NB4 (cell line): ENCODE data around the gene SPTLC3.

Experiments used
- DNase-seq: peaks from one replicate; pipeline ENCODE4 v3.0.0; 2010; ENCODE audit warnings: low read depth
- H3K4me3 ChIP-seq: one replicate; pipeline ENCODE4 v1.5.1; 2011; ENCODE audit warnings: mild to moderate bottlenecking, low read depth, low read length, moderate library complexity
- MYC ChIP-seq: IDR thresholded peaks from 2 replicates; pipeline ENCODE4 v1.6.1; 2011; ENCODE audit warnings: low read depth, low read length
- POLR2A ChIP-seq: IDR thresholded peaks from 2 replicates; pipeline ENCODE4 v1.6.1; 2011; ENCODE audit warnings: mild to moderate bottlenecking; ENCODE audit not compliant: insufficient read length; ENCODE audit errors: extremely low read depth
- TF ChIP-seq, protein P1 (sequence below): IDR thresholded peaks from one replicate; pipeline ENCODE4 v1.5.1; 2012; ENCODE audit warnings: low read depth, low read length
- TF ChIP-seq, protein P2 (sequence below): IDR thresholded peaks from 2 replicates; pipeline ENCODE4 v1.6.1; 2011; ENCODE audit warnings: low read depth, low read length

SPTLC3 gene

DNA sequence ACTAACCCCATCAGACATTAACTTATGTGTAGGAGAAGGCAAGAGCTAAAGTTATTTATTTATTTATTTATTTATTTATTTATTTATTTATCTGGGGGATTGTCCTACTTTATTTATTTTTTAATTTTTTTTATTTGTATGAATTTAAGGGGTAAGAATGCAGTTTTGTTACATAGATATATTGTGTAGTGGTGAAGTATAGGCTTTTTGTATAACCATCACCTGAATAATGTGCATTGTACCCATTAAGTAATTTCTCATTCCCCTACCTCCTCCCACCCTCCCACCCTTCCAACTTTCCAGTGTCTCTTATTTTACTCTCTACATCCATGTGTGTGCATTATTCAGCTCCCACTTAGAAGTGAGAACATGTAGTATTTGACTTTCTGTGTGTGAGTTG is 51.6 kb downstream of the SPTLC3 start:
- TF ChIP-seq, protein P1, sequence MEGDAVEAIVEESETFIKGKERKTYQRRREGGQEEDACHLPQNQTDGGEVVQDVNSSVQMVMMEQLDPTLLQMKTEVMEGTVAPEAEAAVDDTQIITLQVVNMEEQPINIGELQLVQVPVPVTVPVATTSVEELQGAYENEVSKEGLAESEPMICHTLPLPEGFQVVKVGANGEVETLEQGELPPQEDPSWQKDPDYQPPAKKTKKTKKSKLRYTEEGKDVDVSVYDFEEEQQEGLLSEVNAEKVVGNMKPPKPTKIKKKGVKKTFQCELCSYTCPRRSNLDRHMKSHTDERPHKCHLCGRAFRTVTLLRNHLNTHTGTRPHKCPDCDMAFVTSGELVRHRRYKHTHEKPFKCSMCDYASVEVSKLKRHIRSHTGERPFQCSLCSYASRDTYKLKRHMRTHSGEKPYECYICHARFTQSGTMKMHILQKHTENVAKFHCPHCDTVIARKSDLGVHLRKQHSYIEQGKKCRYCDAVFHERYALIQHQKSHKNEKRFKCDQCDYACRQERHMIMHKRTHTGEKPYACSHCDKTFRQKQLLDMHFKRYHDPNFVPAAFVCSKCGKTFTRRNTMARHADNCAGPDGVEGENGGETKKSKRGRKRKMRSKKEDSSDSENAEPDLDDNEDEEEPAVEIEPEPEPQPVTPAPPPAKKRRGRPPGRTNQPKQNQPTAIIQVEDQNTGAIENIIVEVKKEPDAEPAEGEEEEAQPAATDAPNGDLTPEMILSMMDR: no peak
- TF ChIP-seq, protein P2, sequence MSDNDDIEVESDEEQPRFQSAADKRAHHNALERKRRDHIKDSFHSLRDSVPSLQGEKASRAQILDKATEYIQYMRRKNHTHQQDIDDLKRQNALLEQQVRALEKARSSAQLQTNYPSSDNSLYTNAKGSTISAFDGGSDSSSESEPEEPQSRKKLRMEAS: no peak
- TF ChIP-seq MYC (no peak), POLR2A (no peak)
- no peak for DNase-seq
- H3K4me3 ChIP-seq: no peak overlapping the region

DNA sequence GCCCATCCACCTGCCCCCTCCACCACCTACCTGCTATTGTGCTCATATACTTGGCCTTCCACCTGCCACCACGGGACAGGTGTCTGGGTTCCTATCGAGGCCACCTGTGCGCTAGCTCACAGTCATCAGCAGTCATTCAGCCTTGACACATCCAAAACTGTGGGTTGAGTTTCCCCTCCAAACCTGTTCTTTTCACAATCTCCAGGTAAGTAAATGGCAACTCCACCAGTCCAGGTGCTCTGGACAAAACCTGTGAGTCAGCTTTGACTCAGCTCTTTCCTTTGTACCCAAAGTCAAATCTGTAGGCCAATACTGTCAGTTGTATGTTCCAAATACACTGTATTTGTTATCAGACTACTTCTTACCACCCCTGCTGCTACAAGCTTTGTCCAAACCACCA is 52.6 kb downstream of the SPTLC3 start:
- H3K4me3 ChIP-seq: no peak overlapping the region
- DNase-seq: no peak
- TF ChIP-seq, protein P2: no peak
- TF ChIP-seq, protein P1: no peak
- no peak for TF ChIP-seq MYC
- TF ChIP-seq POLR2A: no peak

DNA sequence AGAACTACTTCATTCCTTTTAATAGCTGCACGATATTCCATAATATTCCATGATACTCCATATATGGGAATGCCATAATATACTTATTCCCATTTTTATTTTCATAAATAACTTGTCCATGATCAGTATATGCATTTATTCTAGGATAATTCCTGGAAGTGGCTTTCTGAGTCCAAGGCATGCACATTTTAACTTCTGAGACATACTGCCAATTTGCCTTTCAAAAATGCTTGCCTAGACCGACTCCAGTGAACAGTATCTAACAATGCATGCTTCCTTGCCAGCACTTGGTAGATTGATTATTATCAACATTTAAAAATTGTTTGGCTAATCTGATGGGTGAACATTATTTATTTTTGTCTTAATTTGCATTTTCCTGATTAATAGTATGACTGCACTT is 54.0 kb downstream of the SPTLC3 start:
- no peak for DNase-seq
- TF ChIP-seq, protein P1: no peak
- TF ChIP-seq, protein P2: no peak
- no peak overlapping the region for H3K4me3 ChIP-seq

DNA sequence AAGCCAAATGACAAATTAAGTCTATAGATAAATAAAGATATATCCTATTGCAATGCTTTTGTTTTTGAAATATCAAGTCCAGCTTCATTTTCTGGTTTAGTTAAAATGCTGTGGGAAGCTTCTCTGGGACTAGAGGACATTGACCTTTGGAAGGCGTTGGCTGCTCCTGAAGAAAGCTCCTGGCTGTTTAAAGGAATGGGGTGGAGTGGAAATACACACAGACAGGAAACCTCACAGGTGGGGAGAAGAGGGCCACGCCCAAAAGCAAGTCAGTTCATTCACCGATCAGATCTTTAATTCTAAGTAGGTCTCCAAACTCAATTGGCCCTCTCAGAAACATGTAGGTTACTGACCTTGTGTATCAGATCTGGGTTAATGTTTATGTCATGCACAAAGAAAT is 59.6 kb downstream of the SPTLC3 start:
- no peak for TF ChIP-seq POLR2A
- TF ChIP-seq, protein P1: no peak
- no peak for TF ChIP-seq MYC
- DNase-seq: no peak
- no peak overlapping the region for H3K4me3 ChIP-seq

DNA sequence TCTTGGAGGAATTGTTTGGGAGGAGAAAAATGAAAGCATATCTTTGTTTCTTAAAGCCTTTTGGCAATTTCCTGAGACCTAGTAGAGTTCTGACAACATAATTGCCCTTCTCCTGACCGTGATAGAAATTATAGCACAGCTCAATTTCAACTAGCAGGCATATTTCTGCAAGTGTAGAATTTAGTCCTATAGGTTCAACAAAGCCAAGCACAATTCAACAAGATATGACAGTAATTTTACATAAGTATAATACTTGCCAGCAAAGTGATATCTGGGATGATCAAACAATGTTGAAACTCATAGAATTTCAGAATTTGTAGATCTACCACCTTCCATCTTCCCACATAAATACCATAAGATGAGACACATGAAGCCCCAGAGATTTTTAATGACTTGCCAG is 73.1 kb downstream of the SPTLC3 start:
- H3K4me3 ChIP-seq: no peak overlapping the region
- DNase-seq: no peak
- TF ChIP-seq, protein P2: no peak
- TF ChIP-seq POLR2A (no peak), MYC (no peak)
- TF ChIP-seq, protein P1: no peak

DNA sequence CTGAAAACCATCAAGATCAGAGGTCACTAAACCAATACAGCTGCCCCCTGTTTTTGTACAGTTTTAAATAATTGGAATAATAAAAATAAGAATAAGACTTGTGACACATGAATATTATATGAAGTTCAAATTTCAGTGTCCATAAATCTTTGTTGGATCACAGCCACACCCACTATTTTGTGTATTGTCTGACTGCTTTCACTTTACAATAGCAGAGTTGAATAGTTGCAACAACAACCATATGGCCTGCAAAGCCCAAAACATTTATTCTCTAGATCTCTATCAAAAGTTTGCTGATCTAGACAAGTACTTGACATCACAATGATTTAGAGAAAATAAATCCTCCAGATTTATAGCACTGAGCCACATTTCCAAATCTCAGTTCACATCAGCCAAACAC is 73.6 kb downstream of the SPTLC3 start:
- no peak for DNase-seq
- TF ChIP-seq, protein P1: no peak
- TF ChIP-seq MYC: no peak
- no peak for TF ChIP-seq POLR2A
- TF ChIP-seq, protein P2: no peak
- no peak overlapping the region for H3K4me3 ChIP-seq
